Type B pancreatic cell (in vitro differentiated cells): ENCODE results near the gene LRFN2. TPM values are rescaled to one million over a fixed set of nuclear protein-coding genes. Genes with fewer than 3 reads are reported as not detected.

Experiments used
- DNase-seq: peaks from one replicate; pipeline ENCODE4 v3.0.0; 2021; ENCODE audit warnings: mixed read lengths; ENCODE audit not compliant: unreplicated experiment; ENCODE audit errors: extremely low spot score
- H3K27ac Mint-ChIP-seq: 2 replicates; pipeline ENCODE4 v1.8.0; 2021; ENCODE audit warnings: mild to moderate bottlenecking, mixed read lengths
- H3K27me3 Mint-ChIP-seq: 2 replicates; pipeline ENCODE4 v1.8.0; 2021; ENCODE audit warnings: mixed read lengths
- H3K36me3 Mint-ChIP-seq: 2 replicates; pipeline ENCODE4 v1.8.0; 2021; ENCODE audit warnings: mixed read lengths
- H3K4me1 Mint-ChIP-seq: one replicate; pipeline ENCODE4 v1.8.0; 2021; ENCODE audit warnings: mixed read lengths; ENCODE audit not compliant: unreplicated experiment
- H3K4me3 Mint-ChIP-seq: 2 replicates; pipeline ENCODE4 v1.8.0; 2021; ENCODE audit warnings: mild to moderate bottlenecking, mixed read lengths
- H3K9me3 Mint-ChIP-seq: 2 replicates; pipeline ENCODE4 v1.8.0; 2021; ENCODE audit warnings: mixed read lengths
- total RNA-seq: library from RNA; stranded (reverse); gene quantifications from 2 replicates; pipeline ENCODE4 v1.2.1, GENCODE V29; 2021; ENCODE audit warnings: low replicate concordance
- TF ChIP-seq, protein P1 (sequence below): fragments of 200-600 bp; sonication (generic); conservative IDR thresholded peaks from 2 replicates; pipeline ENCODE4 v1.5.0; 2021; ENCODE audit warnings: antibody characterized with exemption, mild to moderate bottlenecking

Gene LRFN2
- total RNA-seq, 1 donor from 2014 or later: 3.4 TPM

DNA sequence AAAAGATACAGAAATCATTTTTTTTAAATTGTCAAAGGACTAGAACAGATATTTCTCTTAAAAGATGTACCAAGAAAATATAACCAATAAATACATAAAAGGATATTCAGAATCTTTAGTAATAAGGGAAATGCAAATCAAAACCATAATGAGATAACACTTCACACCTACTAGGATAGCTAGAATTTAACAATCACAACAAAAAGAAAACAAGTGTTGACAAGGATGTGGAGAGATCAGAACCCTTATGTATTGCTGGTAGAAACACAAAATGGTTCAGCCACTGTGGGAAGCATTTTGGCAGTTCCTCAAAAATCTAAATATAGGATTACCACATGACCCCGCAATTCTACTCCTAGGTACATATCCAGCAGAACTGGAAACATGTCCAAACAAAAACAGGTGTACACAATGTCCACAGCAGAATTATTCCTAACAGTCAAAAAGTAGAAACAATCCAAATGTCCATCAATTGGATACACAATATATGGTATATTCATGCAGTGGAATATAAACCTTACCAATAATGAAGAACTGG, 211.0 kb downstream of the LRFN2 start:
- no peak overlapping the region for H3K4me3 Mint-ChIP-seq
- DNase-seq: no peak
- H3K4me1 Mint-ChIP-seq: no peaks in the 10 kb centered on the region
- no peaks in the 10 kb centered on the region for H3K36me3 Mint-ChIP-seq
- no peaks in the 10 kb centered on the region for H3K9me3 Mint-ChIP-seq
- no peaks in the 10 kb centered on the region for H3K27me3 Mint-ChIP-seq
- no peak overlapping the region for H3K27ac Mint-ChIP-seq
- TF ChIP-seq, protein P1, sequence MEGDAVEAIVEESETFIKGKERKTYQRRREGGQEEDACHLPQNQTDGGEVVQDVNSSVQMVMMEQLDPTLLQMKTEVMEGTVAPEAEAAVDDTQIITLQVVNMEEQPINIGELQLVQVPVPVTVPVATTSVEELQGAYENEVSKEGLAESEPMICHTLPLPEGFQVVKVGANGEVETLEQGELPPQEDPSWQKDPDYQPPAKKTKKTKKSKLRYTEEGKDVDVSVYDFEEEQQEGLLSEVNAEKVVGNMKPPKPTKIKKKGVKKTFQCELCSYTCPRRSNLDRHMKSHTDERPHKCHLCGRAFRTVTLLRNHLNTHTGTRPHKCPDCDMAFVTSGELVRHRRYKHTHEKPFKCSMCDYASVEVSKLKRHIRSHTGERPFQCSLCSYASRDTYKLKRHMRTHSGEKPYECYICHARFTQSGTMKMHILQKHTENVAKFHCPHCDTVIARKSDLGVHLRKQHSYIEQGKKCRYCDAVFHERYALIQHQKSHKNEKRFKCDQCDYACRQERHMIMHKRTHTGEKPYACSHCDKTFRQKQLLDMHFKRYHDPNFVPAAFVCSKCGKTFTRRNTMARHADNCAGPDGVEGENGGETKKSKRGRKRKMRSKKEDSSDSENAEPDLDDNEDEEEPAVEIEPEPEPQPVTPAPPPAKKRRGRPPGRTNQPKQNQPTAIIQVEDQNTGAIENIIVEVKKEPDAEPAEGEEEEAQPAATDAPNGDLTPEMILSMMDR: no peak

DNA sequence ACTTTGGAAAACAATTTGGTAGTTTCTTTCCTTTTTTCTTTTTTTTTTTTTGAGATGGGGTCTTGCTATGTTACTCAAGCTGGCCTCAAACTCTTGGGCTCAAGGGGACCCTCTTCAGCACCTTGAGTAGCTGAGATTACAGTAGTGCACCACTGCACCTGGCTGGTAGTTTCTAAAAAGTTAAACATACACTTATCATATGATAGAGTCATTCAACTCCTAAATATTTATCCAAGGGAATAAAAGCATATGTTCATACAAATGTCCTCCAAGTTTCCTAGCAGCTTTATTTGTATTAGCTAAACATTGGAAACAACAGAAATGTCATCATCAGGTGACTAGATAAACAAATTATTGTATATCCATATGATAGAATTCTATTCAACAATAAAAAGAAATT, 213.9 kb downstream of the LRFN2 start:
- peaks cover 5% of the 10 kb centered on the region for H3K4me1 Mint-ChIP-seq
- TF ChIP-seq, protein P1: no peak
- H3K27me3 Mint-ChIP-seq: peaks cover 4% of the 10 kb centered on the region
- no peak for DNase-seq
- no peaks in the 10 kb centered on the region for H3K36me3 Mint-ChIP-seq
- H3K4me3 Mint-ChIP-seq: no peak overlapping the region
- H3K27ac Mint-ChIP-seq: no peak overlapping the region
- H3K9me3 Mint-ChIP-seq: no peaks in the 10 kb centered on the region

DNA sequence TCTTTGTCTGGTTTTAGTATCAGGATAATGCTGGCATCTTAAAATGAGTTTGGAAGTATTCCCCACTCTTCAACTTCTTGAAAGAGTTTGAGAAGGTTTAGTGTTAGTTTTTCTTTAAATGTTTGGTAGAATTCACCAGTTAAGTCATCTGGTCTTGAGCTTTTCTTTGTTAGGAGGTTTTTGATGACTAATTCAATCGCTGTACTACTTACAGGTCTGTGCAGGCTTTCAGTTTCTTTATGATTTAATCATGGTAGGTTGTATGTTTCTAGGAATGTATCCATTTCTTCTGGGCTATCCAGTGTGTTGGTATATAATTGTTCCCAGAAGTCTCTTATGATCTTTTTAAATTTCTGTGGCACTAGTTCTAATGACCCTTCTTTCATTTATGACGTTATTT, 215.5 kb downstream of the LRFN2 start:
- H3K27ac Mint-ChIP-seq: no peak overlapping the region
- TF ChIP-seq, protein P1: no peak
- no peak overlapping the region for H3K4me3 Mint-ChIP-seq
- DNase-seq: no peak
- no peaks in the 10 kb centered on the region for H3K9me3 Mint-ChIP-seq
- peaks cover 5% of the 10 kb centered on the region for H3K4me1 Mint-ChIP-seq
- H3K36me3 Mint-ChIP-seq: no peaks in the 10 kb centered on the region
- H3K27me3 Mint-ChIP-seq: peaks cover 4% of the 10 kb centered on the region

DNA sequence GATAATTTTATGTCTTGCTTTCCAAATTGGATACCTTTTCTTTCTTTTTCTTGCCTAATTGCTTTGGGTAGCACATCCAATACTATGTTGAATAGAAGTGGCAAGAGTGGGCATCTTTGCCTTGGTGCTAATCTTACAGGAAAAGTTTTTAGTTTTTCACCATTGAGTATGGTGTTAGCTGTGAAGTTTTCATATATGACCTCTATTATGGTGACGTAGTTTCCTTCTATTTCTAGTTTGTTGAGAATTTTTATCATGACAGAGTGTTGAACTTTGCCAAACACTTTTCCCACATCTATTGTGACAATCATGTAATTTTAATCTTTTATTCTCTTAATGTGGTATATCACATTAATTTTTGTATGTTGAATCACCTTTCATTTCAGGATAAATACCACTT, 216.1 kb downstream of the LRFN2 start:
- Mint-ChIP-seq H3K9me3 (no peaks in the 10 kb centered on the region), H3K36me3 (no peaks in the 10 kb centered on the region), H3K4me1 (peaks cover 5% of the 10 kb centered on the region), H3K27me3 (peaks cover 4% of the 10 kb centered on the region), H3K27ac (no peak overlapping the region), H3K4me3 (no peak overlapping the region)
- TF ChIP-seq, protein P1: no peak
- no peak for DNase-seq

DNA sequence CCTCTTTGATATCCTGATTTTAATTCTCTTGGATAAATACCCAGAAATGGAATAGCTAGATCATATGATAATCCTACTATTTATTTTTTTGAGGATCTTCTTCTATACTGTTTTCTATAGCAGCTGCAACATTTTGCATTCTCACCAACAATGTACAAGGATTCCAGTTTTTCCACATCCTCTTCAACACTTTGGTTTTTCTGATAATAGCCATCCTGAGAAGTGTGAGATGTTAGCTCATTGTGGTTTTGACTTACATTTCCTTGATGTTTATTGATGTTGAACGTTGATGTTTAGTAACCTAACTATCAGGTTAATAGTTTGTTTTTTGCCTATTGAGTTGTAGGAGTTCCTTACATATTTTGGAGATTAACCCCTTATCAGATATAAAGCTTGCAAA, 217.3 kb downstream of the LRFN2 start:
- DNase-seq: no peak
- no peaks in the 10 kb centered on the region for H3K9me3 Mint-ChIP-seq
- TF ChIP-seq, protein P1: no peak
- peaks cover 4% of the 10 kb centered on the region for H3K27me3 Mint-ChIP-seq
- H3K36me3 Mint-ChIP-seq: no peaks in the 10 kb centered on the region
- no peak overlapping the region for H3K27ac Mint-ChIP-seq
- no peak overlapping the region for H3K4me3 Mint-ChIP-seq
- H3K4me1 Mint-ChIP-seq: peaks cover 5% of the 10 kb centered on the region

DNA sequence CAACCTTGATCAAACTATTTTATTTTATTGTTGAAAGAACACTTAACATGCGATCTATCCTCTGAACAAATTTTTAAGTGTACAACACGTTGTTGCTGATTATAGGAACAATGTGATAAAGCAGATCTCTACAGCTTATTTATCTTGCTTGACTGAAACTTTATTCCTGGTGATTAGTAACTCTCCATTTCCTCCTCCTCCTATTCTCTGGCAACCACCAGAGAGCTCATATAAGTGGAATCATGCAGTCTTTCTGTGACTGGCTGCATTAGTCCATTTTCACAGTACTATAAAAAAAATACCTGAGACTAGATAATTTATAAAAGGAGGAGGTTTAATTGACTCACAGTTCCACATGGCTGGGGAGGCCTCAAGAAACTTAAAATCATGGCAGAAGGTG, 218.1 kb downstream of the LRFN2 start:
- Mint-ChIP-seq H3K36me3 (no peaks in the 10 kb centered on the region), H3K4me3 (no peak overlapping the region), H3K4me1 (peaks cover 5% of the 10 kb centered on the region), H3K27me3 (peaks cover 4% of the 10 kb centered on the region), H3K27ac (no peak overlapping the region), H3K9me3 (no peaks in the 10 kb centered on the region)
- no peak for DNase-seq
- TF ChIP-seq, protein P1: no peak
